A549 (cell line): ENCODE measurements around the gene TMPO. TPM values are rescaled to one million over a fixed set of nuclear protein-coding genes. Genes with fewer than 3 reads are reported as not detected.
"Not testable (repeated sequence)": the region's sequence is repeated elsewhere in the genome, so short reads cannot be mapped to it uniquely, and the experiment has no call there.

ENCODE experiments used
- ATAC-seq, 2 experiments: fragments of 200-7000 bp in 1 of 2; fragments of >200 bp in 1 of 2; cut with Nextera tagmentation in 1 of 2; cut with Tn5 transposase in 1 of 2; 3 replicates each; pipeline versions ENCODE4 v1.8.0 to v1.9.1; 2018 to 2020; ENCODE audit warnings: mild to moderate bottlenecking in 1 of 2, moderate library complexity in 1 of 2
- CTCF ChIA-PET: fragments of 300-600 bp; sonication (Branson Sonifier 250); formaldehyde crosslinking; extraction: SDS; loops from one replicate; lab custom pipeline; 2021; ENCODE audit warnings: antibody characterized with exemption, inconsistent platforms; lab: Yijun Ruan, JAX
- POLR2A ChIA-PET: fragments of 350-600 bp; formaldehyde crosslinking; extraction: SDS; loops from one replicate; lab custom pipeline; 2021; ENCODE audit warnings: antibody characterized with exemption, inconsistent platforms; lab: Yijun Ruan, JAX
- DNase-seq, 2 experiments: peaks; one replicate each; pipeline versions ENCODE4 v3.0.0 to v3.0.0-alpha.2; 2011 to 2016; ENCODE audit warnings: low read depth in 1 of 2, low spot score in 1 of 2
- FAIRE-seq: peaks from 2 replicates; lab custom pipeline; 2011; peaks lifted over from hg19 to GRCh38; lab: Jason Lieb, UNC
- H3K27ac ChIP-seq, 2 experiments: fragments of >200 bp; sonication (Bioruptor Twin); formaldehyde crosslinking; 3 replicates each; pipeline ENCODE4 v1.5.1; 2016 to 2017
- H3K4me1 ChIP-seq: fragments of >200 bp; sonication (Bioruptor Twin); formaldehyde crosslinking; 3 replicates; pipeline ENCODE4 v1.6.1; 2016
- H3K4me2 ChIP-seq: fragments of >200 bp; sonication (Bioruptor Twin); formaldehyde crosslinking; 3 replicates; pipeline ENCODE4 v1.6.1; 2016
- H3K4me3 ChIP-seq: fragments of >200 bp; sonication (Bioruptor Twin); formaldehyde crosslinking; 3 replicates; pipeline ENCODE4 v1.5.1; 2016
- H3K9me3 ChIP-seq: fragments of >200 bp; sonication (Bioruptor Twin); formaldehyde crosslinking; 3 replicates; pipeline ENCODE4 v1.6.1; 2016
- BHLHE40 ChIP-seq: IDR thresholded peaks from 2 replicates; pipeline ENCODE4 v1.6.1; 2012; ENCODE audit warnings: low read depth, low read length, inconsistent platforms
- CEBPB ChIP-seq, 2 experiments: fragments of >200 bp in 1 of 2; sonication (Bioruptor Twin) in 1 of 2; formaldehyde crosslinking in 1 of 2; IDR thresholded peaks; 2 replicates each; pipeline ENCODE4 v1.6.1; 2012 to 2016
- ESRRA ChIP-seq: fragments of 150-350 bp; IDR thresholded peaks from 2 replicates; pipeline ENCODE4 v1.6.1; 2014; ENCODE audit warnings: mild to moderate bottlenecking, low read length, borderline replicate concordance
- FOSL2 ChIP-seq, 2 experiments: fragments of 450-650 bp in 1 of 2; fragments of >200 bp in 1 of 2; sonication (Bioruptor Twin) in 1 of 2; formaldehyde crosslinking; IDR thresholded peaks; 2 replicates each; pipeline versions ENCODE4 v1.5.0 to v1.6.1; 2016 to 2020; ENCODE audit warnings: mild to moderate bottlenecking in 1 of 2, moderate library complexity in 1 of 2
- FOXS1 ChIP-seq: fragments of 250-450 bp; sonication (Bioruptor Pico); IDR thresholded peaks from 2 replicates; pipeline ENCODE4 v1.5.0; 2020; ENCODE audit warnings: mild to moderate bottlenecking, moderate library complexity
- GATA3 ChIP-seq: IDR thresholded peaks from 2 replicates; pipeline ENCODE4 v1.6.1; 2012; ENCODE audit warnings: borderline replicate concordance
- HMGXB4 ChIP-seq: fragments of 250-450 bp; sonication (Bioruptor Pico); IDR thresholded peaks from 2 replicates; pipeline ENCODE4 v1.5.0; 2021; ENCODE audit warnings: mild to moderate bottlenecking, moderate library complexity, borderline replicate concordance
- HOXB13 ChIP-seq: fragments of 250-450 bp; sonication (Bioruptor Pico); IDR thresholded peaks from 2 replicates; pipeline ENCODE4 v1.5.0; 2020; ENCODE audit warnings: low read depth, mild to moderate bottlenecking, moderate library complexity
- JUN ChIP-seq, 2 experiments: fragments of >200 bp; sonication (Bioruptor Twin); formaldehyde crosslinking; IDR thresholded peaks; 2 replicates in 1 of 2; 3 replicates in 1 of 2; pipeline ENCODE4 v1.6.1; 2016 to 2017
- NR3C1 ChIP-seq: fragments of >200 bp; sonication (Bioruptor Twin); formaldehyde crosslinking; IDR thresholded peaks from 3 replicates; pipeline ENCODE4 v1.6.1; 2017
- RAD21 ChIP-seq, 2 experiments: fragments of >200 bp in 1 of 2; sonication (Bioruptor Twin) in 1 of 2; formaldehyde crosslinking in 1 of 2; IDR thresholded peaks in 1 of 2; conservative IDR thresholded peaks in 1 of 2; 2 replicates in 1 of 2; 3 replicates in 1 of 2; pipeline ENCODE4 v1.6.1; 2012 to 2018; ENCODE audit warnings: inconsistent platforms in 1 of 2
- RCOR1 ChIP-seq: fragments of 150-350 bp; IDR thresholded peaks from 2 replicates; pipeline ENCODE4 v1.6.1; 2014; ENCODE audit warnings: antibody characterized with exemption, low read length, low read depth
- SMC3 ChIP-seq: fragments of >200 bp; sonication (Bioruptor Twin); formaldehyde crosslinking; IDR thresholded peaks from 3 replicates; pipeline ENCODE4 v1.6.1; 2018; ENCODE audit warnings: inconsistent platforms
- SREBF2 ChIP-seq: fragments of 450-650 bp; IDR thresholded peaks from 2 replicates; pipeline ENCODE4 v1.6.1; 2014; ENCODE audit warnings: mild to moderate bottlenecking, moderate library complexity
- ZC3H11A ChIP-seq: fragments of 450-650 bp; IDR thresholded peaks from 2 replicates; pipeline ENCODE4 v1.6.1; 2014; ENCODE audit warnings: antibody characterized with exemption, mild to moderate bottlenecking
- WGBS: methylation state at CpG from one replicate; pipeline ENCODE4 v1.1.6; 2017; ENCODE audit errors: missing lambda C conversion rate; 5-methylcytosine and 5-hydroxymethylcytosine counted together
- polyA plus RNA-seq, 4 experiments: library from polyadenylated mRNA; depleted of rRNA in 3 of 4; stranded (reverse); fragments of >200 nt; fragmentation: RNase III in 1 of 4; extraction: RNeasy Plus Mini Kit Qiagen cat#74134 plus additional on column Dnase treatment in 1 of 4; gene quantifications; 2 replicates in 3 of 4; 3 replicates in 1 of 4; pipeline ENCODE4 v1.2.3, GENCODE V29; 2011 to 2017
- TF ChIP-seq, protein P1 (sequence below): fragments of 200-600 bp; sonication (generic); IDR thresholded peaks from 2 replicates; pipeline ENCODE4 v1.6.1; 2016; ENCODE audit warnings: antibody characterized with exemption, mild to moderate bottlenecking, moderate library complexity

Gene TMPO
- polyA plus RNA-seq, 2 of the 4 experiments (the other 2 are of a cell fraction): 100 to 169 TPM

GRCh38 chr12:98501266-98501629 lies 14.1 kb upstream of the TMPO start:
- not testable (repeated sequence) for ATAC-seq, DNase-seq, FAIRE-seq, H3K9me3 ChIP-seq
- Histone ChIP-seq H3K4me2 (peak overlapping the region; percentile 77), H3K4me1 (peaks cover 23% of the 10 kb centered on the region), H3K27ac (peak overlapping the region; percentile 64 to 82), H3K4me3 (peak overlapping the region; percentile 24)
- CTCF ChIA-PET: interaction anchor here (1.0 to 5.8 kb wide), 8 partner anchors 9 to 84 kb away, joined by 3 to 30 read pairs (median 5); partner anchors contain the start of gene TMPO
- POLR2A ChIA-PET: interaction anchor here (1.1 to 1.5 kb wide), 2 partner anchors 10 to 13 kb away, joined by 4 to 8 read pairs; no protein-coding TSS in a partner anchor
- WGBS: 85% methylated on average over 15 of the region's 15 CpGs

DNA sequence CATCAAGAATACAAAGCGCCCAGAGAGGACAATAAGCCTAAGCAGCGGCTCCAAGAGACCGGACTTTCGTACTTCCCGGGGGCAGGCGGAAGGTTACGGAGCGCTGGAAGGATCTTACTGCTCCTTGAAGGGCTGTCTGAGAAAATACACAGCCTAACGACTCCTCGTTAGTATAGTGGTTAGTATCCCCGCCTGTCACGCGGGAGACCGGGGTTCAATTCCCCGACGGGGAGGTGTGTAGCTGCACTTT lies 12.1 kb upstream of the TMPO start:
- peak; percentile 74 to 80 for ATAC-seq
- peak; percentile 63 for FAIRE-seq
- peak overlapping the region; percentile 72 for H3K4me2 ChIP-seq
- H3K27ac ChIP-seq: peak overlapping the region; percentile 94
- TF ChIP-seq CEBPB (IDR thresholded peaks at IDR 0.05): peak in 1 of 2 experiments; percentile 47; a peak in 1 of 4 replicates
- TF ChIP-seq ZC3H11A: no peak
- 0 out of 5 replicates have a peak, but pooled peaks of 1 of the 2 experiments have one; percentile 6 for TF ChIP-seq RAD21 (conservative IDR thresholded peaks at IDR 0.05 in 1 of 2, IDR thresholded peaks at IDR 0.05 in 1 of 2)
- TF ChIP-seq SMC3: 0 out of 3 replicates have a peak, but pooled peaks have one; percentile 13
- no peak for TF ChIP-seq JUN (IDR thresholded peaks at IDR 0.05)
- TF ChIP-seq RCOR1: peak; percentile 52; the same call in 1 of the 2 replicates
- 0 out of 2 replicates have a peak, but pooled peaks have one; percentile 14 for TF ChIP-seq FOSL2 (IDR thresholded peaks at IDR 0.05)
- peak; percentile 46; the same call in 1 of the 2 replicates for TF ChIP-seq FOSL2 (CRISPR knock-in tag; IDR thresholded peaks at IDR 0.05)
- TF ChIP-seq HOXB13: 0 out of 2 replicates have a peak, but pooled peaks have one; percentile 8
- peak; percentile 54; the same call in 1 of the 2 replicates for TF ChIP-seq GATA3
- TF ChIP-seq ESRRA: peak; percentile 84
- TF ChIP-seq HMGXB4 (CRISPR knock-in tag): peak; percentile 85; the same call in 1 of the 2 replicates
- TF ChIP-seq SREBF2: peak; percentile 84
- TF ChIP-seq FOXS1: 0 out of 2 replicates have a peak, but pooled peaks have one; percentile 10
- no peak for TF ChIP-seq NR3C1
- TF ChIP-seq, protein P1, sequence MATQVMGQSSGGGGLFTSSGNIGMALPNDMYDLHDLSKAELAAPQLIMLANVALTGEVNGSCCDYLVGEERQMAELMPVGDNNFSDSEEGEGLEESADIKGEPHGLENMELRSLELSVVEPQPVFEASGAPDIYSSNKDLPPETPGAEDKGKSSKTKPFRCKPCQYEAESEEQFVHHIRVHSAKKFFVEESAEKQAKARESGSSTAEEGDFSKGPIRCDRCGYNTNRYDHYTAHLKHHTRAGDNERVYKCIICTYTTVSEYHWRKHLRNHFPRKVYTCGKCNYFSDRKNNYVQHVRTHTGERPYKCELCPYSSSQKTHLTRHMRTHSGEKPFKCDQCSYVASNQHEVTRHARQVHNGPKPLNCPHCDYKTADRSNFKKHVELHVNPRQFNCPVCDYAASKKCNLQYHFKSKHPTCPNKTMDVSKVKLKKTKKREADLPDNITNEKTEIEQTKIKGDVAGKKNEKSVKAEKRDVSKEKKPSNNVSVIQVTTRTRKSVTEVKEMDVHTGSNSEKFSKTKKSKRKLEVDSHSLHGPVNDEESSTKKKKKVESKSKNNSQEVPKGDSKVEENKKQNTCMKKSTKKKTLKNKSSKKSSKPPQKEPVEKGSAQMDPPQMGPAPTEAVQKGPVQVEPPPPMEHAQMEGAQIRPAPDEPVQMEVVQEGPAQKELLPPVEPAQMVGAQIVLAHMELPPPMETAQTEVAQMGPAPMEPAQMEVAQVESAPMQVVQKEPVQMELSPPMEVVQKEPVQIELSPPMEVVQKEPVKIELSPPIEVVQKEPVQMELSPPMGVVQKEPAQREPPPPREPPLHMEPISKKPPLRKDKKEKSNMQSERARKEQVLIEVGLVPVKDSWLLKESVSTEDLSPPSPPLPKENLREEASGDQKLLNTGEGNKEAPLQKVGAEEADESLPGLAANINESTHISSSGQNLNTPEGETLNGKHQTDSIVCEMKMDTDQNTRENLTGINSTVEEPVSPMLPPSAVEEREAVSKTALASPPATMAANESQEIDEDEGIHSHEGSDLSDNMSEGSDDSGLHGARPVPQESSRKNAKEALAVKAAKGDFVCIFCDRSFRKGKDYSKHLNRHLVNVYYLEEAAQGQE: 0 out of 2 replicates have a peak, but pooled peaks have one; percentile 11
- no peak for TF ChIP-seq BHLHE40
- peak; percentile 72 to 96 for DNase-seq
- CTCF ChIA-PET: interaction anchor here (0.6 to 5.8 kb wide), 3 partner anchors 11 to 17 kb away, joined by 5 to 30 read pairs (median 15); no protein-coding TSS in a partner anchor
- peak overlapping the region; percentile 55 for H3K4me3 ChIP-seq
- no peaks in the 10 kb centered on the region for H3K9me3 ChIP-seq
- POLR2A ChIA-PET: interaction anchor here (0.6 to 1.1 kb wide), 5 partner anchors 10 to 90 kb away, joined by 3 to 10 read pairs (median 4); partner anchors contain the start of genes SLC25A3 and TMPO
- H3K4me1 ChIP-seq: peaks cover 23% of the 10 kb centered on the region
- WGBS: 2% methylated on average over 16 of the region's 16 CpGs
